Adrenal gland (tissue), 5 donors: ENCODE results near the gene PSG11.
"Not testable (repeated sequence)": the region's sequence is repeated elsewhere in the genome, so short reads cannot be mapped to it uniquely, and the experiment has no call there.

Experiments used
- CTCF ChIP-seq, 6 experiments: fragments of 450-650 bp in 4 of 6; fragments of 200-600 bp in 2 of 6; sonication (generic) in 1 of 6; IDR thresholded peaks; 1 replicate in 5 of 6; 2 replicates in 1 of 6; pipeline versions ENCODE4 v1.5.1 to v1.8.0; 2016 to 2021; ENCODE audit warnings: antibody characterized with exemption in 6 of 6, mild to moderate bottlenecking in 2 of 6, moderate library complexity in 1 of 6
- POLR2A ChIP-seq, 2 donors: fragments of 450-650 bp; IDR thresholded peaks; one replicate each; pipeline ENCODE4 v1.6.1; 2017; ENCODE audit warnings: antibody characterized with exemption in 2 of 2, mild to moderate bottlenecking in 2 of 2, moderate library complexity in 1 of 2
- donor health status: DM: no; HTN: no; CAD: no.

GRCh38 chr19:42992029-42992604, 34.2 kb downstream of the PSG11 start:
- not testable (repeated sequence) for TF ChIP-seq POLR2A, CTCF (IDR thresholded peaks at IDR 0.05)
